Stimulated activated CD4-positive, alpha-beta T cell treated with anti-CD3 and anti-CD28 coated beads, Interleukin-2, amount 100 ng/mL, for 48 hours (primary cell): ENCODE measurements around the gene HINT3.
"Not testable (repeated sequence)": the region's sequence is repeated elsewhere in the genome, so short reads cannot be mapped to it uniquely, and the experiment has no call there.

Experiments
- DNase-seq, 2 donors: peaks; one replicate each; pipeline ENCODE4 v3.0.0-alpha.2; 2020

Gene HINT3

GRCh38 chr6:125963817-125964216 is 7.2 kb downstream of the HINT3 start:
- no peak for DNase-seq

GRCh38 chr6:125966569-125966968 is 10.0 kb downstream of the HINT3 start:
- DNase-seq = no peak

DNA sequence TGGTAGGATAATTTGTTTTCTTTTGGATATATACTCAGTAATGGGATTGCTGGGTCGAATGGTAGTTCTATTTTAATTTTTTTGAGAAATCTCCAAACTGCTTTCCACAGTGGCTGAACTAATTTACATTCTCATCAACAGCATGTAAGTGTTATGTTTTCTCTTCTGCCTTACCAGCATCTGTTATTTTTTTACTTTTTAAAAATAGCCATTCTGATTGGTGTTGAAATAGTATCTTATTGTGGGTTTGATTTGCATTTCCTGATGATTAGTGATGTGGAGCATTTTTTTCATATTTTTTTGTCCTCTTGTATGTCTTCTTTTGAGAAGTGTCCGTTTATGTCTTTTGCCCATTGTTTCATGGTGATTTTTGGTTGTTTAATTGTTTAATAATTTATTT is 11.9 kb downstream of the HINT3 start:
- no peak for DNase-seq

GRCh38 chr6:125970760-125971159 is 14.2 kb downstream of the HINT3 start:
- no peak for DNase-seq

GRCh38 chr6:125972478-125972877 is 15.9 kb downstream of the HINT3 start:
- not testable (repeated sequence) for DNase-seq

- no peak for DNase-seq
These were observed 17.8 kb downstream of the HINT3 start for GRCh38 chr6:125974214-125974866.

- no peak for DNase-seq
These were observed 22.5 kb downstream of the HINT3 start for GRCh38 chr6:125979101-125979500.

DNA sequence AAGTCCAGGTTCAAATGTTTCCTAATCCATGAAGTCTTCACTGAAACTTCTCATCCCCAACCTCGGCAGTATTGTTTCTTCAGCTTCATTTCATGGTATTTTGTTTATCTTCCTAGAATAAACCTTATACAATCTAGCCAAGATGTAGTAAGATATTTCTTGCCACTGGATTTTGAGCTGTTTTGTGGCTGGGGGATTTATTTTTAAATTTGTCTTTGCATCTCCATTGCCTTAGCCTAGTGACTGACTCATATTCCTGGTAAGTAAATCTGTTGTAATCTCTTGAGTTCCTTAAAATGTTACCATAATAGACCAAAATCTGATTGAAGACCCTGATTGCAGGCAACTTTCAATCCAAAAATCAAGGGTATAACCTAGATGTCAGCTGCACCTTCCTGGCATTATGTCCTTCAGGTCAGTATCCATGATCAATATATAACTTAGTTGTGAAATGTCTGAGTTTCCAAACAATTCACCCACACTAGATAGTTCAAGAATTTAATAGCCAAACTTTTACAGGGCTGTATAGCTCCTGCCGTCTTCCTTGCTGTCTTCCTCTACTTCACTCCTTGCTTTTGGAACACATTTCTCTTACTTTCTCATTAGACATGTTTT is 25.1 kb downstream of the HINT3 start:
- DNase-seq = no peak

- no peak for DNase-seq
These were observed 26.8 kb downstream of the HINT3 start for GRCh38 chr6:125983246-125983945.

- DNase-seq = no peak
These were observed 27.7 kb downstream of the HINT3 start for GRCh38 chr6:125984311-125984710.

DNA sequence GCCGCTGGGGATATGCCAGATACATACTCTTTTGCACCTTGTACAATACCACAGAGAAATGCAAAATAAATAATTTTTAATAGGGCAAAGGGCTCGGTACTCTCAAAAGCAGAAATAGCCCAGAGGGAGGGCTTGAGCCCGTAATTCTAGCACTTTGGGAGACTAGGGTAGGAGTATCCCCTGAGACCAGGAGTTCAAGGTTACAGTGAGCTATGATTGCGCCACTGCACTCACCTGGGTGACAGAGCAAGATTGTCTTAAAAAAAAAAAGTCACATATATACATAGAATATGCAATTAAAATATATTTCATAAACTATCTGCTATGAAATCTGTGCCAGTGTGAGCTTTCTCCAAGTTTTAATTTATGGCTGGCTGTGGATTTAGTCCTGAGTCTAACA is 29.0 kb downstream of the HINT3 start:
- DNase-seq = no peak

DNA sequence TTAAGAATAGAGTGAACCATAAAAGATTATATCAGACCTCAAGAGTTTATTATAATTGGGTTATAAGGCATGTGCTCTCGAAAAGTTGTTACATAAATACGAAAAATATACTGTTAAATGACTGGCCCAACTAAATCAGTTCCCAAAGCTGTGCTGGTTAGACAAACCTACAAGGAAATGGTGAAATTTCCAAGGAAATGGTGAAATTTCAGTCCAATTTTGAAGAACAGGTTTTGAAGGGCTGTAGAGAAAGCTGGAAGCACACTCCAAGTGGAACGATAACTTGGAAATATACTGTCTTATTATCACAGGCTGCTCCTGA is 29.4 kb downstream of the HINT3 start:
- DNase-seq = no peak

DNA sequence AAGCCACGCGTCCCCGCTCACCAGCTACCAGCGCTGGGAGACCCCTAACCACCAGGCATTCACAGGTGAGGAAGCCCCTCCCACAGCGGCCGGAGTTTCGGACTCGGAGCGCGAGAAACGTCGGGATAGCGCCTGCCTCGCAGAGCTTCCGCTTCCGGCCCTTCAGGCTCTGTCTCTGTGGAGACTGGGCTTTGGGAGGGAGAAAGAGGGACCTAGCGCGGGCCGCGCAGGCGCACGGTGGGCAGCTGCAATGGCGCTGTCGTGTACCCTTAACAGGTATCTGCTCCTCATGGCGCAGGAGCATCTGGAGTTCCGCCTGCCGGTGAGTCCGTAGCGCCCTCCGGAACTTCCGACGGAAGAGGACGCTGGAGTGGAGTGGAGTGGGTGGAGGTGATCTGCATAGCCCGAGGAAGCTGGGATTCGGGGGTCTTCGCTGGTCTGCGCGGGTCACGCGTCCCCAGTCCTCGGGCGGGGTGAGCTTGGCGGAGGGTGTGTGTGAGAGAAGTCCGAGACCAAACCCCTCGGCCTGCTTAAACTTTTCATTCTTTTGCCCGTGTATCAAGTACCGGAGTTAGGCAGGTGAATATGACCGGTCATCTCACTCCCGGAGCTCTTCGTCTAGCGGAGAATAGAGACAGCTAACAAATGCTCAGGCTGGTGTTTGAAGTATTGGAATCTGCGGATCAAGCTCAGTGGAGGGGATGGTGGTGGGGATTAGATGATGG is 29.9 kb downstream of the HINT3 start, which contains the start of gene TRMT11:
Gene TRMT11, plus strand, starts transcription at position 240 of the 725 bp plus-strand sequence. Its CDS starts 11 bp downstream, at position 251.
- peak; percentile 69 to 76 for DNase-seq

DNA sequence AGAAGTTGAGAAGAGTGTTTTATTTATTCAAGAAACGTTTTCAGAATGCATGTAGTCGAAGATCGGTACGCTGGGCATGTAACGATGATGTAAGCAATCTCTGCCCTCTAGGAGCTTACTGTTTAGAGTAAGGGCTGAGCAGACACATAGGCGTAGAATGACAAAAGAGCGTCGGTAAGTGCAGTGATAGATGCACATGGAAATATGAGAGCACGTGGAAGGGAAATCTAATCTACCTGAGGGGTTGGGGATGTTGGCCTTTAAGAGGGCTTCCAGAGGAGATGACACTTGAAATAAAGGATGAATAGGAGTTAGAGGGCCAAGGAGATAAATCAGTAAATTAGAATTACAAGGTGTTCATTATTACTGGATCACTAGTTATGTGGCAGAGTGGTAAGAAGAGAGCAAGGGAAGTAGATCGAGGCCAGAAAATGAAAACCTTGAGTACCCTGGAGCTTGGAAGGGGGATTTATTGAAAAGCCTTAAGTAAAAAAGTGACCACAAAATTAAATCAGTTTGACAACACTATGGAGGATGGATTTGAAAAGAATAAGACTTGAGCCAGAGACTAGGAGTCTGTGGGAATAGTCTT is 30.6 kb downstream of the HINT3 start:
- no peak for DNase-seq

- DNase-seq = no peak
These were observed 31.7 kb downstream of the HINT3 start for GRCh38 chr6:125988280-125988679.

GRCh38 chr6:125989631-125990030 is 33.1 kb downstream of the HINT3 start:
- no peak for DNase-seq

- no peak for DNase-seq
These were observed 35.1 kb downstream of the HINT3 start for GRCh38 chr6:125991653-125992052.

- DNase-seq = no peak
These were observed 38.3 kb downstream of the HINT3 start for GRCh38 chr6:125994670-125995488.

- DNase-seq = peak; percentile 55 to 68
These were observed 39.5 kb downstream of the HINT3 start for GRCh38 chr6:125995972-125996580.

GRCh38 chr6:126002755-126003679 is 46.4 kb downstream of the HINT3 start:
- no peak for DNase-seq

GRCh38 chr6:126007800-126008199 is 51.2 kb downstream of the HINT3 start:
- no peak for DNase-seq
